Activated naive CD8-positive, alpha-beta T cell (primary cell): ENCODE measurements around the gene GDAP1L1.
"Not testable (repeated sequence)": the region's sequence is repeated elsewhere in the genome, so short reads cannot be mapped to it uniquely, and the experiment has no call there.

Source experiments
- H3K27ac Mint-ChIP-seq: one replicate; pipeline ENCODE4 v1.8.0; 2021; ENCODE audit warnings: mixed read lengths
- H3K27me3 Mint-ChIP-seq: one replicate; pipeline ENCODE4 v1.8.0; 2021; ENCODE audit warnings: mixed read lengths
- H3K36me3 Mint-ChIP-seq: one replicate; pipeline ENCODE4 v1.8.0; 2021; ENCODE audit warnings: mixed read lengths
- H3K4me1 Mint-ChIP-seq: one replicate; pipeline ENCODE4 v1.8.0; 2021; ENCODE audit warnings: low read depth, mixed read lengths
- H3K4me3 Mint-ChIP-seq: one replicate; pipeline ENCODE4 v1.8.0; 2021; ENCODE audit warnings: mild to moderate bottlenecking, mixed read lengths
- H3K9me3 Mint-ChIP-seq: one replicate; pipeline ENCODE4 v1.8.0; 2021; ENCODE audit warnings: low read depth, mixed read lengths

GDAP1L1 gene

DNA sequence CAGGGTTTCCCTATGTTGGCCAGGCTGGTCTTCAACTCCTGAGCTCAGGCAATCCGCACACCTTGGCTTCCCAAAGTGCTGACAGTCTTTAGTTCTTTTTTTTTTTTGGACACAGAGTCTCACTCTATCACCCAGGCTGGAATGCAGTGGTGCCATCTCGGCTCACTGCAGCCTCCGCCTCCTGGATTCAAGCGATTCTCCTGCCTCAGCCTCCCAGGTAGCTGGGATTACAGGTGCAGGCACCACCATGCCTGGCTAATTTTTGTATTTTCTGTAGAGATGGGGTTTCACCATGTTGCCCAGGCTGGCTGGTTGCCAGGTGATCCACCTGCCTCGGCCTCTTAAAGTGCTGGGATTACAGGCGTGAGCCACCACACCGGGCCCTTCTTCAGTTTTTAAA is 80.6 kb downstream of the GDAP1L1 start:
- H3K4me3 Mint-ChIP-seq, result peak overlapping the region; percentile 67
- H3K27me3 Mint-ChIP-seq, result not testable (repeated sequence)

DNA sequence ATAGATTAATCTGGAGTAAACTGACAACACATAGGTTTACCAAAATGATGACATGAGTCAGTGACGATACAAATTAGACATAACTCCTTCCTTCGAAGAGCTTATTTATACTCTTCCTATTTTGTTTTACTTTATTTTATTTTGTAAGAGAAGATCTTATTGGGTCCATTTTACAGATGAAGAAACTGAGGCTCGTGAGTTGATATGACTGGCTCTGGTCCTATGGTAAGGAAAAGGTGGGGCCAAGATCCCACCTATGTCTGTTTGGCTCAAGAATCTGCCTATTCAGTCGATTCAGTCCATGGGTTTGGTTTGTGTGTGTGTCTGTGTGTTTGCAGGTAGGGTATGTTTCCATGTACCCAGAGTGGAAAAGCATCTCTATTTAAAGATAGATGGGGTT is 81.3 kb downstream of the GDAP1L1 start:
- no peaks in the 10 kb centered on the region for H3K27me3 Mint-ChIP-seq
- H3K4me1 Mint-ChIP-seq, result peaks cover 2% of the 10 kb centered on the region
- no peak overlapping the region for H3K27ac Mint-ChIP-seq
- peak overlapping the region; percentile 60 for H3K4me3 Mint-ChIP-seq
- no peaks in the 10 kb centered on the region for H3K36me3 Mint-ChIP-seq
- H3K9me3 Mint-ChIP-seq, result no peaks in the 10 kb centered on the region

More for the DNA sequence above, 80.6 kb downstream of the GDAP1L1 start:
- not testable (repeated sequence) for H3K4me1 Mint-ChIP-seq, H3K9me3 Mint-ChIP-seq, H3K36me3 Mint-ChIP-seq, H3K27ac Mint-ChIP-seq
